Endometrial microvascular endothelial cells (primary cell): ENCODE measurements around the gene MED12L. TPM values are rescaled to one million over a fixed set of nuclear protein-coding genes. Genes with fewer than 3 reads are reported as not detected.

ENCODE experiments used
- in situ Hi-C: cut with HindIII; loops from 2 replicates; pipeline ENCODE4 v1.10.0; 2017; ENCODE audit warnings: low sequenced_read_pairs, low pct_unique_long_range_greater_than_20kb; ENCODE audit errors: inconsistent ontology term
- total RNA-seq: library from RNA; depleted of rRNA; stranded (reverse); fragments of >200 nt; gene quantifications from one replicate; pipeline ENCODE4 v1.2.3, GENCODE V29; 2015; ENCODE audit errors: inconsistent ontology term

MED12L gene
- total RNA-seq, 1 donor from 2014 or later = not detected

- in situ Hi-C loops = no loop called here
Observed at GRCh38 chr3:151265866-151266265, 180.4 kb downstream of the MED12L start.

GRCh38 chr3:151267066-151267465 lies 181.6 kb downstream of the MED12L start:
- in situ Hi-C loops = no loop called here

GRCh38 chr3:151268267-151269235 lies 183.1 kb downstream of the MED12L start:
- in situ Hi-C loops = no loop called here

- in situ Hi-C loops = no loop called here
Observed at GRCh38 chr3:151269631-151270030, 184.2 kb downstream of the MED12L start.

GRCh38 chr3:151275091-151275490 lies 189.6 kb downstream of the MED12L start:
- in situ Hi-C loops = no loop called here

- in situ Hi-C loops = no loop called here
Observed at GRCh38 chr3:151276038-151276686, 190.7 kb downstream of the MED12L start.

GRCh38 chr3:151276687-151277042 lies 191.2 kb downstream of the MED12L start:
- in situ Hi-C loops = no loop called here

GRCh38 chr3:151278230-151278629 lies 192.8 kb downstream of the MED12L start, which contains the start of gene P2RY14:
Gene P2RY14 (minus strand): TSS chr3:151278542. CDS start chr3:151214316, 64,226 bp downstream.
- in situ Hi-C loops = no loop called here

- in situ Hi-C loops = no loop called here
Observed at GRCh38 chr3:151281671-151282324, 196.3 kb downstream of the MED12L start.

- in situ Hi-C loops = no loop called here
Observed at GRCh38 chr3:151282921-151283320, 197.5 kb downstream of the MED12L start.

GRCh38 chr3:151283387-151283786 lies 197.9 kb downstream of the MED12L start:
- in situ Hi-C loops = no loop called here

- in situ Hi-C loops = no loop called here
Observed at GRCh38 chr3:151283907-151284461, 198.5 kb downstream of the MED12L start.

- in situ Hi-C loops = no loop called here
Observed at GRCh38 chr3:151285940-151286339, 200.5 kb downstream of the MED12L start.

GRCh38 chr3:151289445-151289844 lies 204.0 kb downstream of the MED12L start:
- in situ Hi-C loops = no loop called here

- in situ Hi-C loops = no loop called here
Observed at GRCh38 chr3:151290673-151291072, 205.2 kb downstream of the MED12L start.

- in situ Hi-C loops = no loop called here
Observed at GRCh38 chr3:151293127-151293526, 207.7 kb downstream of the MED12L start.

- in situ Hi-C loops = no loop called here
Observed at GRCh38 chr3:151296226-151296625, 210.8 kb downstream of the MED12L start.

- in situ Hi-C loops = no loop called here
Observed at GRCh38 chr3:151297429-151297828, 212.0 kb downstream of the MED12L start.

GRCh38 chr3:151299006-151299405 lies 213.5 kb downstream of the MED12L start:
- in situ Hi-C loops = no loop called here
